ENCODE data around the gene ATP6V0A4.

GRCh38 chr7:138739859-138740258 lies 58.1 kb downstream of the ATP6V0A4 start:
- no peak for TF ChIP-seq POLR2AphosphoS5 (IDR thresholded peaks at IDR 0.05; ENCODE audit: low read depth, low read length)
- no peak for TF ChIP-seq CHD2 (IDR thresholded peaks at IDR 0.05; ENCODE audit: low read length, partially characterized antibody)
- TF ChIP-seq CTCF (IDR thresholded peaks at IDR 0.05): no peak
- TF ChIP-seq REST (IDR thresholded peaks at IDR 0.05; ENCODE audit: low read depth, low read length): no peak
- no peak for TF ChIP-seq TCF12 (IDR thresholded peaks at IDR 0.05)
- TF ChIP-seq RAD21 (IDR thresholded peaks at IDR 0.05; ENCODE audit: low read length): no peak
- TF ChIP-seq NFIC (IDR thresholded peaks at IDR 0.05; ENCODE audit: borderline replicate concordance): no peak
